Activated T-cell treated with anti-CD3 and anti-CD28 coated beads for 4 hours (primary cell): ENCODE data around the gene LIPC.

Experiments
- DNase-seq: peaks from one replicate; pipeline ENCODE4 v3.0.0-alpha.2; 2020

LIPC gene

DNA sequence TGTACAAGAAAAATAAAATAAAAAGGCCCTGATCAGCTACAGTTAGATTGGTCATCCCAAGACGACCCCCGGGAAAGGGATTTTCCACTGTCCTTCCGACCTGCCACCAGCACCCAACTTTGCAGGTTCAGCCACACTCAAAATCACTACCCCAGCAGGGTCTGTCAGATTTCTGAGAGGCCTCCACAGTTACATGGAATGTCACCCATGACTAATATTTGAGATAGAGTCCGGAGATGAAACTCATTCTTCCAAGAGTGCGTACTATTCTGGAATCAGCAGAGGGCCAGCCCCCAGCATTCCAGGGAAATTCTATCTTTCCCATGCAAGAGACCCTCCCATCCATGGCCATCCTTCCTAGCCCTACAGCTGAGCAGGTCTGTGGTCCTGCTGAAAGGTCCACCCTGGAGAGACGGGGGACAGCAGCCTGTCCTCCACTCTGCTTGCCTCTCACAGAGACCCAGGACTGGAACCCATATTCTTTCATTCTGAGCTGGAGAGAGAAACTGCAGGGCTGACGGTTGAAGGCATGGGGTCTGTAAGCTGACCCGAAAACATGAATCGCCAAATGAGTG is 5.8 kb downstream of the LIPC start:
- DNase-seq: no peak

DNA sequence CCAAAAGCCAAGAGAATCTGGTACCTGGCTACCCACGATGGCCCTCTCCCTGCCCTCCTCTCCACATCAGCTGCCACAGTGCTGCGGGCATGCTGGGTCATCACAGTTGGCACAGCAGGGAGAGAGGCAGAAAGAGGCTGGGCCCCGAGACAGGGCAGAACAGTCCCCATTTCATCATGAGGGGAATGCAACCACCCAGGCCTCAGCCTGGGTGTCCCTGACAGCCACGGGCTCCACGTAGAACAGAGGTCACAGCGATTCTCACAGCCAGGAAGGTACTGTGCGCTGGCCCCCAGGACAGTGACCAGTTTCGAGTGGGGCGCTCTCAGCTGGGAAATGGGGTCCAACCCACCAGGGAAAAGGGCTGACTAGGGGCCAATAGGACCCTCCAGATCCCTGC is 6.3 kb downstream of the LIPC start:
- DNase-seq: no peak

DNA sequence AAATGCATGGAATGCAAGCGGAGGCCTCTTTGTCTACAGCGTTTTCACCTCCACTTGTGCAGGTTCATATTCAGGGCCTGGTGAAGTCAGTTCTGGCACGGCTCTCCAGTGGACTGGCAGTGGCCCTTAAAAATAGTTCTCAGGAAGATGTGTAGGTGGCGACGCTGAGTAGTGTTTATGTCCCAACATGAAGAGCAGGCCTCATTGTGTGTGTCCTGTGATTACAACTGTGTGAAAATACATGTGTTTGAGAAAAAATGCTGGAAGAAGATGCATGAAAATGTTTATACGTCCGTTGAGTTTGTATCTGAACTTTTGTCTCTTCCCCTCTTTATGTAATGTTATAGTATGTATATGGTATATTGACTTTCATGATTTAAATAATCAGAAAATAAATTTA is 7.2 kb downstream of the LIPC start:
- DNase-seq: no peak

DNA sequence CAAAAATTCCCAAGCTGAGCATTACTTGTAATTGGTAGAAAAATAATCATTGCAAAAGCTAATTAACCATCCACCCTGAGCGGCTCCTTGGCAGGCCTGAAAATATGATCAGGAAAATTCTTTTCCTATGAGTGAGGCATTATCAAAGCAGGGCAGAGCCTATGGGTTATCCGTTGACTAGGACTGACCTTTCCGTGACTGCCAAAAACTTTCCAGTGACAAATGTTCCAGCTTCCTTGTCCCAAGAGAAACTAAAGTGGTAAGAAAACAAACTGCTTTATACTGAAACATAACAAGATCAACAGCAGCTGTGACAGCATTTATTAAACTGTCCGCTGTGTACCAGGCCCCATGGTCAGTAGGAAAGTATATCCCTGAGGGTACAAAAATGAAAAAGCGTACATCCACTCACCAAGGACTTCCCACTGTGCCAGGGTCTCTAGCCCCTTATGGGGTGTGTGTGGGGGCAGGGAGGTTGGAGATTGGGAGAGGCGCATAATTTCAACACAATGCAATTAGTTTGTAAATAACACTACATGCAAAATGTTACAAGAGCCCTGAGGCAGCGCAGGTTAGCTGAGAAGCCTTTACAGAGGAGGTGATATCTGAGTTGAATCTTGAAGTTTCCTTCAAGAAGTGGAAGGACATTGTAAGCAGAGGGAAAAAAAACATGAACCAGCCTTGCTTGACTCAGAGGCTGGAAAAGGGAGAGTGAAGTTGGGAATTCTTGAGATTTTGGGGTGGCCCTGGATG is 8.5 kb downstream of the LIPC start:
- no peak for DNase-seq

DNA sequence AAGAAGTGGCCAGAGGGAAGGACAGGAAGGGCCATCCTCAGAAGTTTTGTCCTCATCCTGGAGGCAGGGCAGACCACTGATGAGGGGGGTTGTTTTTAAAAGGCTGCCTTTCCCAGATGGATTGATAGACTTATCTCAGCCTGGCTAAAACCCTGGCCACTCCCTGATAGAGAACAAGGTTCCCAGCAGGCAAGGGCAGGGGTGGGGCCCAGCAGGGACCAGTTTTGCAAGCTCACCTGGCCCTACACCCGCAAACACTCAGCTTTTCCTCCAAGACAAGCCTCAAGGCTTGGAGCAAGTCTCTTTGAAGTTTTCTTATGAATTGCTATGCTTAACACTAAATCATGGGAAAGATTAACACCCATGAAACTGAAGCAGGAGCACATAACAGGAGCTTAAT is 9.1 kb downstream of the LIPC start:
- no peak for DNase-seq

DNA sequence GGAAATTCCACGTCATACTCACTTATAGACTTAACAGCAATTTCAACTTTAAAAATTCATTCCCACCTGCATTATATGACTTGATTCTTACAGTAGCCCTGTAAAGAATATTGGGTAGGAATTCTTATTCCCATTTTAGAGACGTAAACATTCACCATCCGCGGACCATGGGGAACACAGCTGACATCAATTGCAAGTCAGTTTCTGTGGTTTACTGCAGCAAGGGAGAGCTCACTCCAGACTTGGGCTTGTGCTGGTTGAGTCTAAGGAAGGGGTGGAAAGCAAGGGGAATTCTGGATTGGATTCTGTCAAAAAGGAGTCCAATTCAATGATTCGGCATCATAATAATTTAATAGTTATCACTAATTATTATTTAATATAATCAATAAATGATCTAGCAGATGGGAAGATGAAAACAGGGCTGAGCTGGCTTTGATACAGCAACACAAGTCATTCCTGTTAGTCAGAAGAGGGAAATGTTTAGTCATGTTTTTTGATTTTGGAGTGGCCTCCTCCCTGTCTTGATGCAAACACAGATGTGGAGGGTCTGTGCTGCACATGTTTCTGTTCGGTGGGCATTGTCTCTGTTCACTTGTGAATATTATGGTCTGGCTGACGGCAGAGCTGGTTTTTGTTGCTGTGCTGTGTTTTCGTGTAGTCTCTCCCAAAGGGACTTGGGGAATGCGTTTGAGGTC is 9.7 kb downstream of the LIPC start:
- DNase-seq: no peak

DNA sequence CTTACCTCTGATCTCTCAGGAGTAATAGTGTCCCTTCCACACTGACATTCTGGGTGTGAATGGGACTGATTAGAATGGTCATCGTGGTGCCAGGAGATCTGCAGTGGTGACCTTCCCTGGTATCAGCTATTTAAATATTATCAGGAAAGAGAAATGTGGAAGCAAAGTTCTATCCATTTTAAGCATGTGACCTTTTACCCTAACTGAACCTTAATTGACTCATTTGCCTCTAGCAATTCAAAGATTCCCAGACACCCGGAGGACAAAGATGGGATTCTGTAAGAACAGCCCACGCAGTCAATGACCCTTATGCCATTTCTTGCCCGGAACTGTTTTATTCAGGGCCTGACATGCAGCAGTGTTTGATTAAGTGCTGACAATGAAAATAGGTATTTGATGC is 10.3 kb downstream of the LIPC start:
- no peak for DNase-seq

DNA sequence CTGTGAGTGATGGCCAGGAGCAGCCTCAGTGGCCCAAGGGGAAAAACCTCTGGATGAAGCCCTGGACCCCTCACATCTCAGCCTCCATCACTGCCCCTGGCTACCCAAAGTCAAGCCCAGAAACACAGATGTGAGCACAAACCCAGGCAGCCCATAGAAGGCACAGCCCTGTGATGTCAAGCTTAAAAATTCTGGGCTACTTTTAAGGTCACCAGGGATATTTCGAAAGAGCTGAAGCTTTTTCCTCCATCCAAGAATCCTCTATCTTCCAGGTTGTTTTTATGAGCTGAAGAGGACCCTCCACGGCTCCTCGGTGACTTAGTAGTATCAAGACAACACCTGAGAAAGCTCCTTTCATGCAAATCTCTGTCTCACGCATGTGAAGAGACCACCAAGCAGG is 11.5 kb downstream of the LIPC start:
- no peak for DNase-seq

DNA sequence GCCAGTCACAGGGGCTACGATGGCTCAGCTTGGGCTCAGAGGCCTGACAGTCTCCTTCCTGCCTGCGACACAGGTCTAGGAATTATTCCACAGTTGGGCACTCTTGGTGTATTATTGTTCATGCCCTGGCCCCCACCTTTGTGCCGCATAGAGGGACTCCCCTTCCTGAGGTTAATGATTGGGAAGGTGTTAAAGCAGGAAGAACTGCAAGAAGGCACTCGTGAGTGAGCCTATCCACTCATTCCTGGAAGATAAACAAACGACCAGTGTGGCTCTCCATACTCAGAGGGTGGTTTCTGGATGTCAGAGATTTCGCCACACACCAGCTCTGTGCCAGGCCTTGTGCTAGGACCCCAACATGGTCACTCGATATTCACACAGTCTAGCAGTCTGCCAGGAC is 12.3 kb downstream of the LIPC start:
- DNase-seq: no peak

DNA sequence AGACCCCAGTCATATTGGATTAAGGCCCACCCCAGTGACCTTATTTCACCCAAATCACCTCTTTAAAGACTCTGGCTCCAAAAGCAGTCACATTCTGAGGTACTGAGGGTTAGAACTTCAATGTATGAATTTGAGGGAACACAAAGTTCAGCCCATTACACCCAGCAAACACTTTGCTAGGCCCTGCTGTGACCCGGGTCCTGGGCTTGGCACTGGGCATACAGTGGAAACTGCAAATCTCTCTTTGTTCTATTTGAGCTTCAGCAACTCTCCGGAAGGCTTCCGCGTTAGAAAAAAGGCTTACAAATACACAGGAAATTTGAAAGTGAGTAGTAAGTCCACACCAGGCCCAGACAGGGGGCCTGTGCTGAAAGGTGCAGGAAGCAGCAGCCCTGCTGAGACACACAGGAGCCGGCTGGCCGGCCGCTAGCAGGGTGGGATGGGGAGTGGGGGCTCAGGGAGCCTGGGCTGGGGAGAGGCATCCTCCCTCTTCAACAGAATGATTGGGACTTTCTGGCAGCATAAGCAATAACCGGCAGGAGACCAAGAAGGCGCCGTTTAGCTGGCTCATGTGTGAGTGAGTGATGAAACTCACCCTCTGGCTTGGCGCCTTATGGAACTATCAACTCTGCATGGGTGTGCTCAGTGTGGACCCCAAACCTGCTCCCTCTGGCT is 13.0 kb downstream of the LIPC start:
- DNase-seq: no peak

DNA sequence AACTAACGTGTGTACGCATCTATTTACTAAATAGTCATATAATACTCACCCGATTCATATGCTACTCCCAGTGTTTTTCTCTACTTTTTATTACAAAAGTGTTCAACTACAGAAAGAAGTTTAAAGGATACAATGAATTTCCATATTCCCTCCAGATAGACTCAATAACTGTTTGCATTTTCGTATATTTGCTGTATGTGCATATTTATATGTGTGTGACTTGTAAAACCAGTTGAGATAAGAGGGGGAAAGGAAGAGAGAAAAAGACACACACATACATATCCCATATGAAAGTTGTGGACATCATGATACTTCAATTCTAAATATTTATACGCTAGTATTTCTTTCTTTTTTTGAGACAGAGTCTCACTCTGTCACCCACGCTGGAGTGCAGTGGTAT is 14.1 kb downstream of the LIPC start:
- DNase-seq: no peak

DNA sequence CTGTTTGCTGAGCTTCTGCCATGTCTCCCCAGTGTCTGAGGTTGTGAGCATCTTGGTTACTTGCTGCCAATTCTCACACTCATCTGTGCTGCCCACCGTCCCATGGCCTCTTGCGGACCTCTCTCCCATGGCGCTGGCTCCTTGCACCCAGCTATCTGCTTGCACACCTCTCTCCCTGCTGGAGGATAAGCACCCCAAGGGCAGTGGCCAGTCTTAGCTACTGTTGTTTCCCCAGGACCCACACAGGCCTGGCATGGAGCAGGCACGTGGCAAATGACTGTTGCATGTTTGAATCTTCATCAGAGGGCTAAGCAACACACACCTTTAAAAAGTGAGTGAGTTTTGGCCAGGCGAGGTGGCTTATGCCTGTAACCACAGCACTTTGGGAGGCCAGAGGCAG is 14.7 kb downstream of the LIPC start:
- DNase-seq: no peak

DNA sequence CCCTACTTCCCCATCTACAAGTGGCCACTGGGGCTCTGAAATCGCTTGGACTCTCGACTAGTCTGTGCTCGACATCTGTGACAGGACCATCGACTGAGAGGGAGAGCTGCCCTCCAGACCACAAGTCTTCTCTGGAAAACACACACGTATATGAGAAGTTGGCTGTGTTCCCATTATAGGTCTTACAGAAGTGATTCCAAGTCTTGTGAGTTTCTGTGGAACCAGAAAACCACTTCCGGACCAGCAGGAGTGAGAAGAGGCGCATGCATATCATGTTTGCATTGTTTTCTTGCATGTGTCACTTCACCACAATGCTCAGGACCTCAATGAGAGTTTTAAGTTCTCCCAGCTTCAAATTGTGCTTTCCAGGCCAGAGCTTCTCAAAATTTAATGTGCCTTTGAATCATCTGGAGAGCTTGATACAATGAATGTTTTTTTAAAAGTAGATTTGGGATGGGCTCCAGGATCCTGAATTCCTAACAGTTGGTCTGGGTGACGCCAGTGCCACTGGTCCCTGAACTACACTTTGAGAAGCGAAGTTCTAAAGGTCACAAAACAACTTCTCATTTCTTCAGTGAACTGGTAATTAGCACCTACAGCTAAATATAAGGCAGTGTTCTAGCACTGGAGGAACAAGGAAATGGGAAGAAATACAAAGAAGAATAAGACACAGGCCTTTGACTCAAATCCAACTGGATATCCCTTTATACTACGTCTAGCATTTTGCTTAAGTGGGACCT is 15.7 kb downstream of the LIPC start:
- no peak for DNase-seq

DNA sequence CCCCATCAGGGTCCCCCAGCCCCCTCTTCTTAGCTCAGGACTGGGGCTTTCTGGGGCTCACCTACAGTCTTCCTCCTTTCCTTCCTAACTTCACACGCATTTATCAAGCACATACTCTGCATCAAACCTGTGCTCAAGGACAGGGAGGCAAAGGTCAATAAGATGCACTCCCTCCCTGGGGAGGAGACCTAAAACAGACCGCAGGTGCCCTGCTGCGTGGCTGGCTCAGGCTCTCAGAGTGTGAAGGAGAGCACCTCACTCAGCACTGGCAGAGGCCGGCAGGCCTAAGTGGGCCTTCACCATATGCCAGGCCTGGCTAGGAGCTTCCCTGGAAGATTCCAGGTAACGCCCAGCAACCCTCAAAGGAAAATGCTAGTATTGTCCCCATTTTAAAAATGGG is 16.5 kb downstream of the LIPC start:
- DNase-seq: no peak

DNA sequence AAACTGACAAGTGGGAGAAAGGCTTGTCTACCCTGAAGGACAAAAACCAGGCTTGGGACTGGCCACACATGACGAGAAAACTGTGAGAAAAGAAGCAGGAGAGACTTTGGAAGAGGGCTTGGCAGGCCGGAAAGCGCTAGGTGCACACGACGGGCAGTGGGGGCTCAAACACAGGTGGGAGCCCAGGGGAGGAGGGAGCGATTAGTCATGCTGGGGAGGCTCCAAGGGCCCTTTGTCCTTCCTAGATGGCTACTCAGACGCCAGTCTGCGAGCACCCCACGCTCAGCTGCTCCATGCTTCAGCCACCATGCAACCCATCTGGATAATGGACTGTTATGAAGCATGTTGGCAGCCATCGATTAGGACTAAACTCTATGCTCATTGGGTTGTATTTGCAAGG is 17.1 kb downstream of the LIPC start:
- DNase-seq: no peak

DNA sequence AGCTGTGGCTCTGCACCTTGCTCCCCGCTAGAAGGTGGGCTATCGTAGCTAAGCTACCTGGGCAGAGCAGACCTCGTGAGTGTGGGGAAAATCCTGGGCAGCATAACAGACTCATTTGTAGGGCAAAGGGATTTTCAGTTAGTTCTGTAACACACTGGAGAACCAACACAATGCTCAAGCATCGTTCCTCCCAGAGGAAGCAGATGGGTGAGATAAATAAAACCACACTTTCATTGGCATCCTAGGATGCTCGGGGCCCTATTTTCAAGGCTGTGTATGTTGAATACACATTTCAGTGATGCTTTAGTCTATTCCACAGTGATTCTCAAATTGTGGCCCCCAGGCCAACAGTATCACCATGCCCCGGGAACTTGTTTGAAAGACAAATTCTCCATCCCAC is 20.0 kb downstream of the LIPC start:
- no peak for DNase-seq

DNA sequence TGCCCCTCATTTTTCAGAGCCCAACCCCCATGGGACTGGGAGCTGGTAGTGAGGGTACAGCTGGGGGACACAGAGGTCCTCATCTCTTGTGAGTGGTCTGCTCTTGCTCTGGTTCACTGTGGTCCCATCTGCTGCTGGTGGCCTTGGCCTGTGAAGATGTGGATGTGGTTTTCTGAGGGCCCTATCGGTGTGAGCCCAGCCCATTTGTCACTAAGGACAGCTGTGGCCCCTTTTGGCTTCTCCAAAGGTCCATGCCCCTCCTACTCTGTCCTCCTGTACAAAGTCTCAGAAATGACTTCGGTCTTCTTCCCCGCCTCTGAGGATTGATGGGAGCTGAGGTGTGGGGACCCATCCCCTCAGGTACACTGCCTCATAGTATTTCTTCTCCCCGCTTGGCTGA is 21.0 kb downstream of the LIPC start:
- no peak for DNase-seq

DNA sequence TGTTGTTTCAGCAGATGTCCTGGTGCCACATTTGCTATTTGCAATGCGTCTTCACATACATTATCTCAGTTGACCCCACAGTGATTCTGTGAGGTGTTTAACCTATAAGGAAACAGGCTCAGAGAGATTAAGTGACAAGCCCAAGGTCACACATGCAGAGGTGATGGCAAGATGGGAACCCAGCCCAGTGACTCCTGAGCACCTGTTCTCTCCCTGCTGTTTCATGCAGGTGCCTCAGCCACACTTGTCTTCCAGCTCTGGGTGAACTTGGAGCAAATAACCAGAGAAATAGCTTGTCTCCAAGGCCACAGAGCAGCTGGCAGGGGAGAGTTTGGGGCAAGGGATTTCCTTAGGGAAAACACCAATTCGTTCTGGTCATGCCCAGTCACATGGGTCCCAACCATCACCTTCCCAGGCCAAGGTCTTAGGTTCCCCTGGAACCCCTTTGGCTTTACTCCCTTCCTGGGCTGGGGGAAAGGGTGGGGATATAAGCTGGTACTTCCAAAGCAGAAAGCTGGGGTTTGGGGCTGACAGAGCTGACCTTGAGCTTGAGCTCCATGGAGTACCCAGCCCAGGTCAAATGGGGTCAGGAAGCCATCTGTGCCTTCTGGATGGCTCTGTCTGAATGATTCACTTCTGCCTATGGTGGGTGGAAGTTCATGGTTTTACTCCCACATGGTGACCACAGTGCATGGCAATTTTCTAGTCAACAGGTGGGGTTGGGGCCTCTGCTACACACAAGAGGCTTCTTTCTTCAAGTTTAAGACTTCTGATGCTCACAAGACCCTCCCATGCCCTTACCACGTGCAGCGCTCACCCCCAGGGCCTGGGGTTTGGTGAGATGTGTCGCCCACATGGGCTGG is 22.4 kb downstream of the LIPC start:
- peak; percentile 29 for DNase-seq

DNA sequence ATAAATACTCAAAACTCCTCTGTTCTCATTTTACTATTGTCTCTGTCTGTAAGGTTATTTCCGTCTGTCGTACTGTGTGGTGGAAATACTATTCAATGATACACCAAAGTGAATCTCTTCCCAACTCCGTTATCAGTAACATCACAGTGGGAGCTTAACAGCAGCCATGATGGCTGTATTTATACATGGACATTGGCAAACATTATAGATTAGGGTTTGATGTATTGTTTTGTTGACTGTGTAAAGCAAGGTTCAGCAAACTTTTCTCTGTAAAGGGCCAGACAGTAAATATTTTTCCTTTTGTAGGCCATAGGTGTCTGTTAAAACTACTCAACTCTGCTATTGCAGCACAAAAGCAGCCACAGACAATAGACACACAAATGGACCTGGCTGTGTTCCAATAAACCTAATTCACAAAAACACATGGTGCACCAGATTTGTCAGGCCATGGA is 23.2 kb downstream of the LIPC start:
- DNase-seq: no peak

DNA sequence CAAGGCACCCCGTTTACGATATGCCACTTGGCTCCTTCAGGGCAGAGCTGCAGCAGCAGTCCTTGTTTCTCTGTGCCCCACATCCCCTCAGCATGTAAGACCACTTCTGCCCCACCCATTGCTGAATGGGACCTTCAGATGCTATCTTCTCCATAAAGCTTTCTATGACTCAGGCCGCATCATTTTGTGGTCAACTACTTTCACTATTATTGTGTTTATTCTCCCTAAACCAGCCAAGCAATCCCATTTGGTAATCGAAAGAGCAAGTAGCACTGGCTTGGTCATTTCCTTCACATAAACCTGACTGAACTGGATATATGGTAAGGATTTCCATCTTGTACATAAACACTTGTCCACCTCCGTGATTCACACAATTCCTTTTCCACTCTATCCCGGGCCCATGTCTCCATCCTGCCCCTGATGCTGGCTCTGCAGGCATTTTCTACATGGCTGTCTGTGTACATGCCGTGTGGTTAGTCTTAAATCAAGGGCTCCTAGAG is 25.7 kb downstream of the LIPC start:
- no peak for DNase-seq

DNA sequence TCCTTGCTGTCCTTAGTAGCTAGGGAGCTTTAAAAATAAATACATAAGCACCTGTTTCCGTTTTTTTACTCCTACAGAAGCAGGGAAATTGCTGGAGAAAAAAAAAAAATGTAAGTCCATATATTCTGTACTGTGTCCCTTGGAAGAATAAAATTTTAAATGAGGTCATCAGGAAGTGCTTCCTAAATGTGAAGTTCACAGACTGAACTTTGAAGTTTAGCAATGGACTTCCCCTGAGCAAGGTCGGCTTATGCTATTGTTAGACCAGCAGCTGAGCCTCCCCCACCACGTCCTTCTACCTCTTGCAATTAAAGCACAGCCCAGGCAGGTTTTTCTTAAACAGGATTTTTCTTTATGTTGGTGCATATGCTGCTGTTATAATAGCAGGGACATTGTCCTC is 26.3 kb downstream of the LIPC start:
- no peak for DNase-seq

DNA sequence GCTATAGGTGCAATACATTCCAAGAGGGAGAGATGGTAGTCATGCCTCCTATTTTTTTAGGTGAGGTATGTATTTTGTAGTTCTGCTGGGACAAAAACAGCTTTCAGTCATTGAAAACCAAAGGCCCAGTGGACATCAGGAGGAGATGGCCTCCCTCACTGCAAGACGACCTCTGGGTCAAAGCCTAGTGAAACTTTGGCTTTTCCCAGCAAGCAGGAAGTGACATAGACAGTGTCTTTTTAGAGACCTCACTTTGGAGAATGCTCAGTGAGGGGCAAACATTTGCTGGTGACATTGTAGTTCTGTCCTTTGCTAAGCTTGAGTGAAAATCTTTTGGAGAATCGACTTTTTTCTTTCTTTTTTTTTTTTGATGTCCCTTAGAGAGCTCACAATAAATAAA is 27.3 kb downstream of the LIPC start:
- no peak for DNase-seq
